PC-9 (cell line): Measurements from ENCODE around the gene CPE. TPM values are rescaled to one million over a fixed set of nuclear protein-coding genes. Genes with fewer than 3 reads are reported as not detected.

Experiments used
- BruUV-seq: library from RNA; stranded (reverse); fragments of 400-500 nt; replicated peaks from 2 replicates; lab custom pipeline; 2021; lab: Mats Ljungman, UMichigan
- CTCF ChIA-PET: fragments of 300-600 bp; sonication (Branson Sonifier 250); formaldehyde crosslinking; loops from one replicate; lab custom pipeline; 2022; ENCODE audit warnings: antibody characterized with exemption; lab: Charles Lee
- POLR2A ChIA-PET: fragments of 300-600 bp; sonication (Branson Sonifier 250); formaldehyde crosslinking; loops from one replicate; lab custom pipeline; 2022; ENCODE audit warnings: antibody characterized with exemption; ENCODE audit not compliant: unreplicated experiment; lab: Charles Lee
- DNase-seq, 2 experiments: peaks; one replicate each; pipeline versions ENCODE4 v3.0.0 to v3.0.0-alpha.2; 2015 to 2022; ENCODE audit warnings: mixed read lengths in 1 of 2
- H2AFZ ChIP-seq: fragments of 200-600 bp; sonication (generic); 2 replicates; pipeline ENCODE4 v1.8.1; 2017; ENCODE audit warnings: antibody characterized with exemption
- H3F3A ChIP-seq: fragments of 200-600 bp; sonication (generic); 2 replicates; pipeline ENCODE4 v1.8.1; 2017; ENCODE audit warnings: antibody characterized with exemption, mild to moderate bottlenecking, low read depth; ENCODE audit not compliant: insufficient read depth
- H3K27ac ChIP-seq: fragments of 200-600 bp; sonication (generic); 2 replicates; pipeline ENCODE4 v1.6.1; 2016; ENCODE audit warnings: mixed run types
- H3K27me3 ChIP-seq: fragments of 200-600 bp; sonication (generic); 2 replicates; pipeline ENCODE4 v1.6.1; 2016; ENCODE audit warnings: low read depth, mixed run types; ENCODE audit not compliant: insufficient read depth
- H3K36me3 ChIP-seq: fragments of 200-600 bp; sonication (generic); 2 replicates; pipeline ENCODE4 v1.6.1; 2016; ENCODE audit warnings: low read depth, mixed run types
- H3K4me1 ChIP-seq: fragments of 200-600 bp; sonication (generic); replicated peaks from 2 replicates; pipeline ENCODE4 v1.6.1; 2016; ENCODE audit warnings: mixed run types; ENCODE audit not compliant: insufficient read depth
- H3K4me2 ChIP-seq: fragments of 200-600 bp; sonication (generic); 2 replicates; pipeline ENCODE4 v1.6.1; 2017; ENCODE audit warnings: mixed run types
- H3K4me3 ChIP-seq: fragments of 200-600 bp; sonication (generic); 2 replicates; pipeline ENCODE4 v1.6.1; 2016; ENCODE audit warnings: mixed run types
- H3K79me2 ChIP-seq: fragments of 200-600 bp; sonication (generic); 2 replicates; pipeline ENCODE4 v1.6.1; 2017; ENCODE audit warnings: low read depth, mixed run types
- H3K9me2 ChIP-seq: fragments of 200-600 bp; sonication (generic); 2 replicates; pipeline ENCODE4 v1.8.1; 2017; ENCODE audit warnings: mild to moderate bottlenecking; ENCODE audit not compliant: insufficient read depth
- H3K9me3 ChIP-seq: fragments of 200-600 bp; sonication (generic); 2 replicates; pipeline ENCODE4 v1.8.1; 2016; ENCODE audit warnings: low read depth; ENCODE audit not compliant: insufficient read depth
- H4K20me1 ChIP-seq: fragments of 200-600 bp; sonication (generic); 2 replicates; pipeline ENCODE4 v1.8.1; 2017; ENCODE audit not compliant: insufficient read depth
- EZH2 ChIP-seq: fragments of 200-600 bp; sonication (generic); IDR thresholded peaks from 2 replicates; pipeline ENCODE4 v1.8.0; 2017; ENCODE audit warnings: antibody characterized with exemption, low read depth
- intact Hi-C: fragments of 100-400 bp; cut with micrococcal nuclease; formaldehyde crosslinking; loops from one replicate; pipeline ENCODE4 v1.10.0; 2022; ENCODE audit not compliant: unreplicated experiment
- total RNA-seq: library from RNA; stranded (reverse); gene quantifications from 2 replicates; pipeline ENCODE4 v1.2.3, GENCODE V29; 2021
- TF ChIP-seq, protein P1 (sequence below): fragments of 200-600 bp; sonication (generic); conservative IDR thresholded peaks from 2 replicates; pipeline ENCODE4 v1.6.1; 2017; ENCODE audit warnings: mixed run types, antibody characterized with exemption, mild to moderate bottlenecking, moderate library complexity

The CPE gene
- total RNA-seq, 1 experiment from 2014 or later: 1.3 TPM

DNA sequence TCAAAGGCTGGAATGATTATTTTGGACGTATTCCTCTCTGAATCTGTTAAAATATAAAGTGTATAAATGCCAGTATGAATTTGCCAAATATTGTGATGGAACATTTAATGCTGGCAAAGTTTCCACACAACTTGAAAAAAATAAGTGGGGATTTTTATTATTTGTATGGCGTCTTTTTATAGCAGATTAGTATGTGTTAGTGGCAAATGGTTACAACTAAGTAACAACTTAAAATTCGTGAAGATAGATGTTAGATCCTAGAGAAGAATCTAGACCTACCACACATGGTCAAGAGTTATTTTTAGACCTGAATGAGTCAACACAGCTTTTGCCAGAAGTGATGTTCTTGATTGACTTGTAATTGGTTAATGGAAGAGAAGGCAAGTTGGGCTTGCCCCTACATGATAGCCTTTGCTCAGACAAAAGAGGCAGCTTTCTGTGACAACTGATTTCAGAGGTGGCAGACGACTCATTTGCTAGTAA lies 4.8 kb downstream of the CPE start:
- DNase-seq: no peak
- Histone ChIP-seq H3K27ac (no peak overlapping the region), H2AFZ (no peak overlapping the region)

DNA sequence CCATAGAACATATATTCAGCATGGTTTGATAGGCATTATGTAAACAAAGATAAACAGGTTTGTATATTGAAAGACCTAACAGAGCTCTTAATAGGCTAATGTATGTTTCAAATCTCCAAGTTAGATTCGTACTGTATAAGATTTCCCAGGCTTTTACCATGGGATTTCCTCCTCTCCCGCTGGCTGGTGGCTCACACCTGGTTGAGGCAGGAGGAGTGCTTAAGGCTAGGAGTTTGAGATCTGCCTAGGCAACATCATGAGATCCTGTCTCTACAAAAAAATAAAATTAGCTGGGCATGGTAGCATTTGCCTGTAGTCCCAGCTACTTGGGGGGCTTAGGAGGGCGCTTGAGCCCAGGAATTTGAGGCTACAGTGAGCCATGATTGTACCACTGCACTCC lies 5.4 kb downstream of the CPE start:
- BruUV-seq: no TSS peak
- Histone ChIP-seq H3K9me3 (no peaks in the 10 kb centered on the region), H2AFZ (no peak overlapping the region), H3K27me3 (no peaks in the 10 kb centered on the region), H3K79me2 (no peaks in the 10 kb centered on the region), H3K4me2 (no peak overlapping the region), H3K4me3 (no peak overlapping the region), H3F3A (no peaks in the 10 kb centered on the region), H3K9me2 (no peaks in the 10 kb centered on the region), H3K4me1 (no peaks in the 10 kb centered on the region), H3K27ac (no peak overlapping the region), H4K20me1 (no peaks in the 10 kb centered on the region), H3K36me3 (no peaks in the 10 kb centered on the region)
- CTCF ChIA-PET: no interaction called here
- TF ChIP-seq, protein P1, sequence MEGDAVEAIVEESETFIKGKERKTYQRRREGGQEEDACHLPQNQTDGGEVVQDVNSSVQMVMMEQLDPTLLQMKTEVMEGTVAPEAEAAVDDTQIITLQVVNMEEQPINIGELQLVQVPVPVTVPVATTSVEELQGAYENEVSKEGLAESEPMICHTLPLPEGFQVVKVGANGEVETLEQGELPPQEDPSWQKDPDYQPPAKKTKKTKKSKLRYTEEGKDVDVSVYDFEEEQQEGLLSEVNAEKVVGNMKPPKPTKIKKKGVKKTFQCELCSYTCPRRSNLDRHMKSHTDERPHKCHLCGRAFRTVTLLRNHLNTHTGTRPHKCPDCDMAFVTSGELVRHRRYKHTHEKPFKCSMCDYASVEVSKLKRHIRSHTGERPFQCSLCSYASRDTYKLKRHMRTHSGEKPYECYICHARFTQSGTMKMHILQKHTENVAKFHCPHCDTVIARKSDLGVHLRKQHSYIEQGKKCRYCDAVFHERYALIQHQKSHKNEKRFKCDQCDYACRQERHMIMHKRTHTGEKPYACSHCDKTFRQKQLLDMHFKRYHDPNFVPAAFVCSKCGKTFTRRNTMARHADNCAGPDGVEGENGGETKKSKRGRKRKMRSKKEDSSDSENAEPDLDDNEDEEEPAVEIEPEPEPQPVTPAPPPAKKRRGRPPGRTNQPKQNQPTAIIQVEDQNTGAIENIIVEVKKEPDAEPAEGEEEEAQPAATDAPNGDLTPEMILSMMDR: no peak
- TF ChIP-seq EZH2: no peak
- POLR2A ChIA-PET: interaction anchor here (0.6 kb wide), 1 partner anchor 34 kb away, joined by 17 read pairs; no protein-coding TSS in a partner anchor
- intact Hi-C loops: no loop called here
- DNase-seq: no peak

More for the DNA sequence above, 4.8 kb downstream of the CPE start:
- H3K4me1 ChIP-seq: no peaks in the 10 kb centered on the region
- H4K20me1 ChIP-seq: no peaks in the 10 kb centered on the region
- intact Hi-C loops: no loop called here
- no peaks in the 10 kb centered on the region for H3K79me2 ChIP-seq
- no peaks in the 10 kb centered on the region for H3F3A ChIP-seq
- H3K36me3 ChIP-seq: no peaks in the 10 kb centered on the region
- H3K4me3 ChIP-seq: no peak overlapping the region
- no TSS peak for BruUV-seq
- H3K9me2 ChIP-seq: no peaks in the 10 kb centered on the region
- TF ChIP-seq, protein P1: no peak
- TF ChIP-seq EZH2: no peak
- ChIA-PET POLR2A (no interaction called here), CTCF (no interaction called here)
- H3K4me2 ChIP-seq: no peak overlapping the region
- no peaks in the 10 kb centered on the region for H3K27me3 ChIP-seq
- H3K9me3 ChIP-seq: no peaks in the 10 kb centered on the region

DNA sequence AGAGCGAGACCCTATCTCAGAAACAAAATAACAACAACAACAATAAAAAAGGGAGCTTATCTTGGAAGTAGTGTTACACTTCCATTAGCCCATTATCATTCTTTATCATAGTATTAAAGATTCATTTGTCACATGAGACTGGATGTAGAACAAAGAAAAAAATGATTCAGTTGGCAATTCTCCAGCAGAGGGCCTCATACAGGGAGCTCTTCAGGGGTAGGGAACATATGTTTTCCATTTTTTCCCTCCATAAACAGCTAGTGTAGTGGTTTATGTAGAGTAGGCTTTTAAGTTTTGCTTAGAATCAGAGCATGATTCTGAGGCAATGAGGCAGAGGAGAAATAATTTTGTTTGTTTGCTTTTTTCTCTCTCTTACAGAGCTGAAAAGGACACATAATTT lies 5.8 kb downstream of the CPE start:
- Histone ChIP-seq H3F3A (no peaks in the 10 kb centered on the region), H3K4me3 (no peak overlapping the region), H3K9me3 (no peaks in the 10 kb centered on the region), H3K9me2 (no peaks in the 10 kb centered on the region), H3K4me2 (no peak overlapping the region), H3K4me1 (no peaks in the 10 kb centered on the region), H3K27me3 (no peaks in the 10 kb centered on the region), H3K79me2 (no peaks in the 10 kb centered on the region), H3K27ac (no peak overlapping the region), H3K36me3 (no peaks in the 10 kb centered on the region), H4K20me1 (no peaks in the 10 kb centered on the region), H2AFZ (no peak overlapping the region)
- TF ChIP-seq, protein P1: no peak
- no peak for TF ChIP-seq EZH2
- no peak for DNase-seq
- POLR2A ChIA-PET: interaction anchor here (0.6 kb wide), 1 partner anchor 35 kb away, joined by 17 read pairs; no protein-coding TSS in a partner anchor
- BruUV-seq: no TSS peak
- CTCF ChIA-PET: no interaction called here
- intact Hi-C loops: no loop called here
